GM12892 (cell line): ENCODE results near the gene APLP2.

Source experiments
- POLR2A ChIP-seq: IDR thresholded peaks from 2 replicates; pipeline ENCODE4 v1.6.1; 2011; ENCODE audit warnings: low read depth, low read length, control low read depth
- POLR2AphosphoS5 ChIP-seq: IDR thresholded peaks from 2 replicates; pipeline ENCODE4 v1.6.1; 2011; ENCODE audit warnings: low read depth, low read length, control low read depth

- no peak for TF ChIP-seq POLR2A
- no peak for TF ChIP-seq POLR2AphosphoS5
These were observed 94.5 kb downstream of the APLP2 start for GRCh38 chr11:130164221-130164570.
